T-helper 17 cell (primary cell): ENCODE results near the gene SPAST. TPM values are rescaled to one million over a fixed set of nuclear protein-coding genes. Genes with fewer than 3 reads are reported as not detected.

Source experiments
- total RNA-seq, 4 donors: library from RNA in 2 of 4; stranded (reverse) in 2 of 4; gene quantifications; one replicate each; pipeline ENCODE4 v1.2.3 and lab custom pipeline; 2022 to 2026

The SPAST gene
- total RNA-seq, 2 donors from 2014 or later: 15.8 to 16.8 TPM

Other genes starting within 250 kb of the SPAST start
- 10 to 100 TPM; 41.7 to 47.5 TPM for gene MEMO1, start 52.5 kb upstream of the SPAST start, total RNA-seq
- gene DPY30, start 23.8 kb upstream of the SPAST start, total RNA-seq: 10 to 100 TPM; 22.0 to 27.0 TPM
- gene SLC30A6, start 102.3 kb downstream of the SPAST start, total RNA-seq: 1 to 10 TPM; 8.0 to 8.1 TPM
- under 1 TPM; 0.10 to 0.32 TPM for gene NLRC4, start 201.3 kb downstream of the SPAST start, total RNA-seq
- gene YIPF4, start 214.3 kb downstream of the SPAST start, total RNA-seq: 10 to 100 TPM; 16.1 to 19.7 TPM